ENCODE measurements around the gene GBA3.
A peak's percentile ranks its signal among the peaks of the same experiment; 100 is the strongest.

Gene GBA3

GRCh38 chr4:22692736-22693135, at the start of gene GBA3:
Gene GBA3, plus strand, starts transcription at chr4:22692937.
- peak; percentile 27 for DNase-seq

GRCh38 chr4:22643952-22644351, 48.8 kb upstream of the GBA3 start:
- DNase-seq, result no peak

- DNase-seq, result no peak
Measured at GRCh38 chr4:22645481-22646182, 47.1 kb upstream of the GBA3 start.

GRCh38 chr4:22648996-22649395, 43.7 kb upstream of the GBA3 start:
- DNase-seq, result no peak

- no peak for DNase-seq
Measured at GRCh38 chr4:22650771-22651170, 42.0 kb upstream of the GBA3 start.

- DNase-seq, result no peak
Measured at GRCh38 chr4:22653752-22654151, 39.0 kb upstream of the GBA3 start.

- no peak for DNase-seq
Measured at GRCh38 chr4:22661443-22661842, 31.3 kb upstream of the GBA3 start.

- no peak for DNase-seq
Measured at GRCh38 chr4:22667332-22667940, 25.3 kb upstream of the GBA3 start.

GRCh38 chr4:22668301-22668700, 24.4 kb upstream of the GBA3 start:
- DNase-seq, result no peak

- DNase-seq, result no peak
Measured at GRCh38 chr4:22668702-22669101, 24.0 kb upstream of the GBA3 start.

- DNase-seq, result no peak
Measured at GRCh38 chr4:22670956-22671355, 21.8 kb upstream of the GBA3 start.

- no peak for DNase-seq
Measured at GRCh38 chr4:22672519-22672918, 20.2 kb upstream of the GBA3 start.

GRCh38 chr4:22672944-22673343, 19.8 kb upstream of the GBA3 start:
- no peak for DNase-seq

GRCh38 chr4:22674700-22675099, 18.0 kb upstream of the GBA3 start:
- DNase-seq, result no peak

- DNase-seq, result no peak
Measured at GRCh38 chr4:22676063-22676462, 16.7 kb upstream of the GBA3 start.

GRCh38 chr4:22677780-22678179, 15.0 kb upstream of the GBA3 start:
- DNase-seq, result no peak

GRCh38 chr4:22678940-22679854, 13.5 kb upstream of the GBA3 start:
- DNase-seq, result no peak

- DNase-seq, result no peak
Measured at GRCh38 chr4:22680065-22680642, 12.6 kb upstream of the GBA3 start.

- no peak for DNase-seq
Measured at GRCh38 chr4:22683726-22684125, 9.0 kb upstream of the GBA3 start.

GRCh38 chr4:22686141-22686540, 6.6 kb upstream of the GBA3 start:
- peak; percentile 50 for DNase-seq

GRCh38 chr4:22688236-22688635, 4.5 kb upstream of the GBA3 start:
- DNase-seq, result no peak

- DNase-seq, result no peak
Measured at GRCh38 chr4:22689428-22689827, 3.3 kb upstream of the GBA3 start.

- DNase-seq, result no peak
Measured at GRCh38 chr4:22695029-22695428, 2.3 kb downstream of the GBA3 start.

Data from NCI-H69 (cell line).